Measurements from ENCODE around the gene IGFN1. TPM values are rescaled to one million over a fixed set of nuclear protein-coding genes. Genes with fewer than 3 reads are reported as not detected.

Gene IGFN1
- total RNA-seq, 4 donors from 2014 or later = 0.14 TPM; not detected in 3

DNA sequence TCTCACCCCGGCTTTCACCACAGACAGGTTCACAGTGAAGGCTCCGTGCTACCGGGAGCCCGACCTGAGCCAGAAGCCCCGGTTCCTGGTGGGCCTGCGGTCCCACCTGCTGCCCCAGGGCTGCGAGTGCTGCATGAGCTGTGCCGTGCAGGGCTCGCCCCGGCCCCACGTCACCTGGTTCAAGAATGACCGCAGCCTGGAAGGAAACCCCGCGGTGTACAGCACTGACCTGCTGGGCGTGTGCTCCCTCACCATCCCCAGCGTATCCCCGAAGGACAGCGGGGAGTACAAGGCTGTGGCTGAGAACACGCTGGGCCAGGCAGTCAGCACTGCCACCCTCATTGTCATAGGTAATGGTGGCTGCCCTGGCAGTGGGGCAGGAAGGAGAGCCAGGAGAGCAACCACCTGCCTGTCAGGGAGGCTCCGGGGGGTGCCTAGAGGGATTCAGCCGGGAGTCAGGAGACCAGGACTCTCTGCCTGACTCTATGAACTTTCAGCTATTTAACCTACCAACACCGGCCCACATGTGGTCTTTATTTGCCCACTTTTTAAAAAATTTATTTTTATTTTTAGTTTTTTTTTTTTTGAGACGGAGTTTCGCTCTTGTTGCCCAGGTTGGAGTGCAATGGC, 36.4 kb downstream of the IGFN1 start:
- H3K9me3 ChIP-seq = no peaks in the 10 kb centered on the region
- peaks cover 0 to 7% (median 0%) of the 10 kb centered on the region in 4 donors for H3K4me1 ChIP-seq
- no peak overlapping the region for H3K4me3 ChIP-seq
- in situ Hi-C loops (cut with MboI; ENCODE audit: low pct_ligation_motif_present in 1 of 4, low pct_unique_long_range_greater_than_20kb in 1 of 4, low sequenced_read_pairs in 3 of 4) (loop anchor here in 1 of 4 donors (10.0 kb wide), 1 partner anchor 82 kb away; no protein-coding TSS in a partner anchor), intact Hi-C loops (cut with DNase I; ENCODE audit: low total_unique reads) (loop anchor here (10.0 kb wide), 1 partner anchor 252 kb away; no protein-coding TSS in a partner anchor)
- WGBS, 2 donors (ENCODE audit: low coverage in 1 of 2) = 91 to 92% methylated on average over 5 to 12 of the region's 24 CpGs
- no peak overlapping the region for H3K27ac ChIP-seq
- DNase-seq = no peak
- TF ChIP-seq POLR2AphosphoS5 (IDR thresholded peaks at IDR 0.05) = no peak
- TF ChIP-seq, protein P1, sequence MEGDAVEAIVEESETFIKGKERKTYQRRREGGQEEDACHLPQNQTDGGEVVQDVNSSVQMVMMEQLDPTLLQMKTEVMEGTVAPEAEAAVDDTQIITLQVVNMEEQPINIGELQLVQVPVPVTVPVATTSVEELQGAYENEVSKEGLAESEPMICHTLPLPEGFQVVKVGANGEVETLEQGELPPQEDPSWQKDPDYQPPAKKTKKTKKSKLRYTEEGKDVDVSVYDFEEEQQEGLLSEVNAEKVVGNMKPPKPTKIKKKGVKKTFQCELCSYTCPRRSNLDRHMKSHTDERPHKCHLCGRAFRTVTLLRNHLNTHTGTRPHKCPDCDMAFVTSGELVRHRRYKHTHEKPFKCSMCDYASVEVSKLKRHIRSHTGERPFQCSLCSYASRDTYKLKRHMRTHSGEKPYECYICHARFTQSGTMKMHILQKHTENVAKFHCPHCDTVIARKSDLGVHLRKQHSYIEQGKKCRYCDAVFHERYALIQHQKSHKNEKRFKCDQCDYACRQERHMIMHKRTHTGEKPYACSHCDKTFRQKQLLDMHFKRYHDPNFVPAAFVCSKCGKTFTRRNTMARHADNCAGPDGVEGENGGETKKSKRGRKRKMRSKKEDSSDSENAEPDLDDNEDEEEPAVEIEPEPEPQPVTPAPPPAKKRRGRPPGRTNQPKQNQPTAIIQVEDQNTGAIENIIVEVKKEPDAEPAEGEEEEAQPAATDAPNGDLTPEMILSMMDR (IDR thresholded peaks at IDR 0.05) = no peak
- no peak for TF ChIP-seq POLR2A (IDR thresholded peaks at IDR 0.05)
- no peaks in the 10 kb centered on the region for H3K27me3 ChIP-seq
- no peaks in the 10 kb centered on the region for H3K36me3 ChIP-seq

- no peak overlapping the region for H3K4me3 ChIP-seq
- H3K27ac ChIP-seq = no peak overlapping the region
- TF ChIP-seq POLR2AphosphoS5 (IDR thresholded peaks at IDR 0.05) = no peak
- TF ChIP-seq, protein P1 (IDR thresholded peaks at IDR 0.05) = no peak
- TF ChIP-seq POLR2A (IDR thresholded peaks at IDR 0.05) = no peak
- TF ChIP-seq EP300 (IDR thresholded peaks at IDR 0.05; ENCODE audit: low read depth) = no peak
- H3K36me3 ChIP-seq = no peaks in the 10 kb centered on the region
- no peaks in the 10 kb centered on the region for H3K27me3 ChIP-seq
- DNase-seq = no peak
- no peaks in the 10 kb centered on the region for H3K4me1 ChIP-seq
- 67 to 77% methylated on average over 12 to 15 of the region's 16 CpGs for WGBS, 2 donors (ENCODE audit: low coverage in 1 of 2)
- intact Hi-C loops (cut with DNase I; ENCODE audit: low total_unique reads) (loop anchor here (10.0 kb wide), 1 partner anchor 253 kb away; no protein-coding TSS in a partner anchor), in situ Hi-C loops (cut with MboI; ENCODE audit: low pct_ligation_motif_present in 1 of 4, low pct_unique_long_range_greater_than_20kb in 1 of 4, low sequenced_read_pairs in 3 of 4) (loop anchor here in 1 of 4 donors (10.0 kb wide), 1 partner anchor 83 kb away; no protein-coding TSS in a partner anchor)
- H3K9me3 ChIP-seq = no peaks in the 10 kb centered on the region
Observed at GRCh38 chr1:201228011-201228983, 37.7 kb downstream of the IGFN1 start.

- in situ Hi-C loops (cut with MboI; ENCODE audit: low pct_ligation_motif_present in 1 of 4, low pct_unique_long_range_greater_than_20kb in 1 of 4, low sequenced_read_pairs in 3 of 4) = loop anchor here in 1 of 4 donors (10.0 kb wide), 1 partner anchor 84 kb away; no protein-coding TSS in a partner anchor
- DNase-seq = no peak
- 94% methylated on average over 4 of the region's 4 CpGs; no CpG with 5 or more reads in 1 of the 2 donors for WGBS, 2 donors (ENCODE audit: low coverage in 1 of 2)
Observed at GRCh38 chr1:201229095-201229494, 38.5 kb downstream of the IGFN1 start.

More at GRCh38 chr1:201229095-201229494, 38.5 kb downstream of the IGFN1 start:
- intact Hi-C loops (cut with DNase I; ENCODE audit: low total_unique reads) = loop anchor here (10.0 kb wide), 1 partner anchor 254 kb away; no protein-coding TSS in a partner anchor
- H3K4me1 ChIP-seq = no peaks in the 10 kb centered on the region
- no peaks in the 10 kb centered on the region for H3K9me3 ChIP-seq
- H3K36me3 ChIP-seq = no peaks in the 10 kb centered on the region
- no peak overlapping the region for H3K27ac ChIP-seq
- TF ChIP-seq, protein P1 (IDR thresholded peaks at IDR 0.05) = no peak
- TF ChIP-seq POLR2AphosphoS5 (IDR thresholded peaks at IDR 0.05) = no peak
- no peak for TF ChIP-seq EP300 (IDR thresholded peaks at IDR 0.05; ENCODE audit: low read depth)
- TF ChIP-seq POLR2A (IDR thresholded peaks at IDR 0.05) = no peak
- no peak overlapping the region for H3K4me3 ChIP-seq
- H3K27me3 ChIP-seq = no peaks in the 10 kb centered on the region

Measured in transverse colon (tissue), 4 donors.